Measurements from ENCODE around the gene GJC1. TPM values are rescaled to one million over a fixed set of nuclear protein-coding genes. Genes with fewer than 3 reads are reported as not detected.

Gene GJC1
- total RNA-seq, 2 donors from 2014 or later, result 1.6 to 2.6 TPM

DNA sequence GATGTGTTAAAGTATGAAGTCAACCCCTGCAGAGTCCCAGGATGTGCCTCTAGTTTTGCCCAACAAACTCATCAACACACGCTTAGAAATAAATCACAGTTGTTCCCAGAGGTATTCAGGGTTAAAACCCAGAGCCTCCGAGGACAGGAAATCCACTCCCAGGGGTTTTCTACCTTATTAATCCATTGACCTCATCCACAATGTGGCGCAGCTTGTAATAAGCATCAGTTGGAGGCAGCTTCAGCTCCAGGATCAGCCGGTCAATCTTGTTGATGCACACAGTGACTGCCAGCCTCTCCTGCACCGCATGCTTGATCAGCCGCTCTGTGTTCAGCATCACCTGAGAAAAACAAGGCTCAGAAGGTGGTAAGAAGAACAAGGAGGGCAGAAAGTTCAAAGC is 45.7 kb upstream of the GJC1 start:
- DNase-seq, result no peak
- H3K36me3 ChIP-seq (replicated peaks in 1 of 2; ENCODE audit: insufficient read depth in 1 of 2, low read depth in 2 of 2), result peaks cover 11 to 28% of the 10 kb centered on the region in 2 donors
- ATAC-seq, result no peak
- no peak for TF ChIP-seq POLR2A (IDR thresholded peaks at IDR 0.05)
- TF ChIP-seq, protein P1, sequence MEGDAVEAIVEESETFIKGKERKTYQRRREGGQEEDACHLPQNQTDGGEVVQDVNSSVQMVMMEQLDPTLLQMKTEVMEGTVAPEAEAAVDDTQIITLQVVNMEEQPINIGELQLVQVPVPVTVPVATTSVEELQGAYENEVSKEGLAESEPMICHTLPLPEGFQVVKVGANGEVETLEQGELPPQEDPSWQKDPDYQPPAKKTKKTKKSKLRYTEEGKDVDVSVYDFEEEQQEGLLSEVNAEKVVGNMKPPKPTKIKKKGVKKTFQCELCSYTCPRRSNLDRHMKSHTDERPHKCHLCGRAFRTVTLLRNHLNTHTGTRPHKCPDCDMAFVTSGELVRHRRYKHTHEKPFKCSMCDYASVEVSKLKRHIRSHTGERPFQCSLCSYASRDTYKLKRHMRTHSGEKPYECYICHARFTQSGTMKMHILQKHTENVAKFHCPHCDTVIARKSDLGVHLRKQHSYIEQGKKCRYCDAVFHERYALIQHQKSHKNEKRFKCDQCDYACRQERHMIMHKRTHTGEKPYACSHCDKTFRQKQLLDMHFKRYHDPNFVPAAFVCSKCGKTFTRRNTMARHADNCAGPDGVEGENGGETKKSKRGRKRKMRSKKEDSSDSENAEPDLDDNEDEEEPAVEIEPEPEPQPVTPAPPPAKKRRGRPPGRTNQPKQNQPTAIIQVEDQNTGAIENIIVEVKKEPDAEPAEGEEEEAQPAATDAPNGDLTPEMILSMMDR (IDR thresholded peaks at IDR 0.05), result no peak
- 91 to 94% methylated on average over 6 of the region's 6 CpGs for WGBS, 2 donors
- no peaks in the 10 kb centered on the region for H3K9me3 ChIP-seq
- H3K4me1 ChIP-seq, result no peaks in the 10 kb centered on the region
- H3K27me3 ChIP-seq, result no peaks in the 10 kb centered on the region
- H3K27ac ChIP-seq, result no peak overlapping the region
- no peak overlapping the region for H3K4me3 ChIP-seq
- intact Hi-C loops (cut with DNase I), result no loop called here

- H3K4me3 ChIP-seq, result no peak overlapping the region
- WGBS, 2 donors, result 79 to 88% methylated on average over 9 of the region's 9 CpGs
- no peaks in the 10 kb centered on the region for H3K9me3 ChIP-seq
- DNase-seq (no peak), ATAC-seq (no peak)
- intact Hi-C loops (cut with DNase I), result no loop called here
- no peaks in the 10 kb centered on the region for H3K4me1 ChIP-seq
- H3K27me3 ChIP-seq, result no peaks in the 10 kb centered on the region
- no peak for TF ChIP-seq POLR2A (IDR thresholded peaks at IDR 0.05)
- TF ChIP-seq, protein P1 (IDR thresholded peaks at IDR 0.05), result no peak
- no peak overlapping the region for H3K27ac ChIP-seq
- H3K36me3 ChIP-seq (replicated peaks in 1 of 2; ENCODE audit: insufficient read depth in 1 of 2, low read depth in 2 of 2), result peaks cover 11 to 28% of the 10 kb centered on the region in 2 donors
Measured at GRCh38 chr17:44872131-44872768, 42.2 kb upstream of the GJC1 start.

- whole genome bisulfite sequencing, 2 donors, result 93% methylated on average over 12 of the region's 12 CpGs
- DNase-seq, result no peak
- intact Hi-C loops (cut with DNase I), result no loop called here
- H3K4me3 ChIP-seq, result no peak overlapping the region
- no peak overlapping the region for H3K27ac ChIP-seq
- no peaks in the 10 kb centered on the region for H3K27me3 ChIP-seq
- H3K9me3 ChIP-seq, result no peaks in the 10 kb centered on the region
- no peak for TF ChIP-seq POLR2A (IDR thresholded peaks at IDR 0.05)
- TF ChIP-seq, protein P1 (IDR thresholded peaks at IDR 0.05), result no peak
- ATAC-seq, result no peak
- no peaks in the 10 kb centered on the region for H3K4me1 ChIP-seq
- H3K36me3 ChIP-seq (replicated peaks in 1 of 2; ENCODE audit: insufficient read depth in 1 of 2, low read depth in 2 of 2), result peaks cover 11 to 31% of the 10 kb centered on the region in 2 donors
Measured at GRCh38 chr17:44871556-44871955, 41.5 kb upstream of the GJC1 start.

DNA sequence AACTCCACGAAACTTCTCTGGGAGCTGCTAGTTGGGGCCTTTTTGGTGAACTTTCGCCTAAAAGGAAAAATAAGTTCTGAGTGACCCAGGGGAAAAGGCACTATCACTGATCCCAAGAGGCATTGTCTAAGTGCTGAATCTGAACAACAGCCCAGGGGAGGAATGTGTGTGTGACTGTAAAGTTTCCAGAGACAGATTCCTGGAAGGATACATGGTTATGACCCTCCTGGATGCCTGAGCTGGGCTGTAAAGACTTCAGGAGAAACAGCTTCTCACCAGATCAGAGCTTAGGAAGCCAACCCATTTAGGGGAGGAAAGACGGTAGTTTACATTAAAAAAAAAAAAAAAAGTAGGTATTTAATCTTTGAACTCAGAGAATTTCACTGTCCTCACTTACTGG is 37.8 kb upstream of the GJC1 start:
- H3K27ac ChIP-seq, result no peak overlapping the region
- H3K36me3 ChIP-seq (replicated peaks in 1 of 2; ENCODE audit: insufficient read depth in 1 of 2, low read depth in 2 of 2), result peaks cover 14 to 28% of the 10 kb centered on the region in 2 donors
- no peaks in the 10 kb centered on the region for H3K27me3 ChIP-seq
- TF ChIP-seq, protein P1 (IDR thresholded peaks at IDR 0.05), result no peak
- TF ChIP-seq POLR2A (IDR thresholded peaks at IDR 0.05), result no peak
- WGBS, 2 donors, result 88 to 92% methylated on average over 3 of the region's 3 CpGs
- ATAC-seq, result no peak
- intact Hi-C loops (cut with DNase I), result loop anchor here (5.0 kb wide), 1 partner anchor 96 kb away; no protein-coding TSS in a partner anchor
- DNase-seq, result no peak
- no peaks in the 10 kb centered on the region for H3K4me1 ChIP-seq
- no peak overlapping the region for H3K4me3 ChIP-seq
- no peaks in the 10 kb centered on the region for H3K9me3 ChIP-seq

DNA sequence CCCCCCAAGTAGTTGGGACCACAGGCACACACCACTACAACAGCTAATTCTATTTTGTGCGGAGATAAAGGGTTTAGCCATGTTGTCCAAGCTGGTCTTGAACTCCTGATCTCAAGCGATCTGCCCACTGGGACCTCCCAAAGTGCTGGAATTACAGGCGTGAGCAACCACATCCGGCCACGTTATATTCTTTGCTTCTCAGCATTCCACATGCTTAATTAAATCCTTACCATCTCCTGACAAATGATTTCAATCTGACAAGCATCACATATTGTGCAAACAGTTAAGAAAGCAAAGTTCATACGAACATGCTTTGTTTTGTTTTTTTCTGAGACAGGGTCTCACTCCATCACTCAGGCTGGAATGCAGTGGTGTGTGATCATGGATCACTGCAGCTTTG is 35.8 kb upstream of the GJC1 start:
- ATAC-seq (no peak), DNase-seq (no peak)
- WGBS, 2 donors, result 84 to 87% methylated on average over 6 of the region's 6 CpGs
- no peak overlapping the region for H3K27ac ChIP-seq
- H3K4me3 ChIP-seq, result no peak overlapping the region
- H3K36me3 ChIP-seq (replicated peaks in 1 of 2; ENCODE audit: insufficient read depth in 1 of 2, low read depth in 2 of 2), result peaks cover 3 to 33% of the 10 kb centered on the region in 2 donors
- intact Hi-C loops (cut with DNase I), result loop anchor here (5.0 kb wide), 1 partner anchor 94 kb away; no protein-coding TSS in a partner anchor
- H3K27me3 ChIP-seq, result no peaks in the 10 kb centered on the region
- TF ChIP-seq, protein P1 (IDR thresholded peaks at IDR 0.05), result no peak
- TF ChIP-seq POLR2A (IDR thresholded peaks at IDR 0.05), result no peak
- no peaks in the 10 kb centered on the region for H3K4me1 ChIP-seq
- H3K9me3 ChIP-seq, result no peaks in the 10 kb centered on the region
